IMR-90 (cell line): ENCODE measurements around the gene FGGY. TPM values are rescaled to one million over a fixed set of nuclear protein-coding genes. Genes with fewer than 3 reads are reported as not detected.

Experiments
- ATAC-seq: fragments of 200-7000 bp; cut with Tn5 transposase; 2 replicates; pipeline ENCODE4 v1.9.1; 2020; ENCODE audit warnings: low read depth, mild to moderate bottlenecking, moderate library complexity
- BruUV-seq: library from RNA; stranded (reverse); fragments of 400-500 nt; replicated peaks from 2 replicates; lab custom pipeline; 2021; lab: Mats Ljungman, UMichigan
- CTCF ChIA-PET: fragments of 300-600 bp; formaldehyde crosslinking; extraction: SDS; loops from one replicate; lab custom pipeline; 2021; ENCODE audit warnings: antibody characterized with exemption; lab: Yijun Ruan, JAX
- POLR2A ChIA-PET: fragments of 300-600 bp; sonication (Branson Sonifier 250); formaldehyde crosslinking; loops from one replicate; lab custom pipeline; 2022; ENCODE audit warnings: antibody characterized with exemption; ENCODE audit not compliant: unreplicated experiment; lab: Charles Lee
- DNase-seq: peaks from one replicate; pipeline ENCODE4 v3.0.0; 2013
- H2AFZ ChIP-seq: replicated peaks from 2 replicates; pipeline ENCODE3; 2013; ENCODE audit warnings: low read length, mild to moderate bottlenecking; ENCODE audit not compliant: poor library complexity
- H2AK5ac ChIP-seq: 2 replicates; pipeline ENCODE4 v1.6.1; 2013; ENCODE audit warnings: low read depth, low read length, inconsistent platforms
- H2AK9ac ChIP-seq: replicated peaks from 2 replicates; pipeline ENCODE3; 2013; ENCODE audit warnings: mild to moderate bottlenecking, low read depth, low read length, moderate library complexity; ENCODE audit not compliant: poor library complexity
- H2BK120ac ChIP-seq: 2 replicates; pipeline ENCODE4 v1.6.1; 2013; ENCODE audit warnings: low read depth, low read length, inconsistent platforms
- H2BK15ac ChIP-seq: 3 replicates; pipeline ENCODE4 v1.6.1; 2013; ENCODE audit warnings: low read depth, low read length, inconsistent platforms
- H2BK20ac ChIP-seq: 2 replicates; pipeline ENCODE4 v1.6.1; 2013; ENCODE audit warnings: low read depth, mild to moderate bottlenecking, inconsistent platforms, low read length, moderate library complexity
- H2BK5ac ChIP-seq: 2 replicates; pipeline ENCODE4 v1.6.1; 2013; ENCODE audit warnings: mild to moderate bottlenecking, low read depth, low read length, inconsistent platforms; ENCODE audit not compliant: poor library complexity, severe bottlenecking
- H3K14ac ChIP-seq: replicated peaks from 2 replicates; pipeline ENCODE4 v1.6.1; 2013; ENCODE audit warnings: low read depth, low read length, inconsistent platforms
- H3K18ac ChIP-seq: 2 replicates; pipeline ENCODE4 v1.6.1; 2013; ENCODE audit warnings: low read depth, low read length, control low read depth
- H3K23ac ChIP-seq: 2 replicates; pipeline ENCODE4 v1.6.1; 2013; ENCODE audit warnings: low read depth, low read length, inconsistent platforms
- H3K27ac ChIP-seq: 2 replicates; pipeline ENCODE4 v1.5.1; 2013; ENCODE audit warnings: mild to moderate bottlenecking, control low read depth, low read length; ENCODE audit not compliant: insufficient read depth
- H3K27me3 ChIP-seq: 2 replicates; pipeline ENCODE4 v1.6.1; 2013; ENCODE audit warnings: low read length; ENCODE audit not compliant: control insufficient read depth, insufficient read depth
- H3K36me3 ChIP-seq: 2 replicates; pipeline ENCODE4 v1.6.1; 2013; ENCODE audit warnings: low read length, mixed read lengths; ENCODE audit not compliant: control insufficient read depth, insufficient read depth
- H3K4ac ChIP-seq: 2 replicates; pipeline ENCODE4 v1.6.1; 2013; ENCODE audit warnings: low read depth, low read length, inconsistent platforms
- H3K4me1 ChIP-seq: 2 replicates; pipeline ENCODE4 v1.6.1; 2013; ENCODE audit warnings: low read length, mixed read lengths; ENCODE audit not compliant: control insufficient read depth, insufficient read depth
- H3K4me2 ChIP-seq: 2 replicates; pipeline ENCODE4 v1.6.1; 2013; ENCODE audit warnings: low read depth, mild to moderate bottlenecking, control low read depth, low read length, moderate library complexity
- H3K4me3 ChIP-seq: 2 replicates; pipeline ENCODE4 v1.5.1; 2013; ENCODE audit warnings: low read depth, mild to moderate bottlenecking, control low read depth, low read length, moderate library complexity; ENCODE audit not compliant: insufficient read depth
- H3K56ac ChIP-seq: 2 replicates; pipeline ENCODE4 v1.6.1; 2013; ENCODE audit warnings: low read length, inconsistent platforms; ENCODE audit not compliant: insufficient read depth; ENCODE audit errors: extremely low read depth
- H3K79me1 ChIP-seq, 2 experiments: 2 replicates each; pipeline ENCODE4 v1.6.1; 2013; ENCODE audit warnings: low read length in 2 of 2, inconsistent platforms in 1 of 2, low read depth in 1 of 2
- H3K9ac ChIP-seq: 2 replicates; pipeline ENCODE4 v1.6.1; 2013; ENCODE audit warnings: low read depth, low read length, control low read depth
- H3K9me1 ChIP-seq: 2 replicates; pipeline ENCODE4 v1.6.1; 2013; ENCODE audit warnings: low read length, inconsistent platforms; ENCODE audit not compliant: insufficient read depth
- H3K9me3 ChIP-seq: 2 replicates; pipeline ENCODE4 v1.6.1; 2013; ENCODE audit warnings: low read length; ENCODE audit not compliant: control insufficient read depth, insufficient read depth
- H4K20me1 ChIP-seq: 2 replicates; pipeline ENCODE4 v1.6.1; 2013; ENCODE audit warnings: low read length, inconsistent platforms; ENCODE audit not compliant: insufficient read depth
- H4K5ac ChIP-seq: 2 replicates; pipeline ENCODE4 v1.6.1; 2013; ENCODE audit warnings: mild to moderate bottlenecking, low read depth, low read length, control low read depth
- H4K8ac ChIP-seq, 2 experiments: 2 replicates each; pipeline ENCODE4 v1.6.1; 2013; ENCODE audit warnings: low read depth in 2 of 2, low read length in 2 of 2, control low read depth in 1 of 2, inconsistent platforms in 1 of 2
- H4K91ac ChIP-seq: 2 replicates; pipeline ENCODE4 v1.6.1; 2013; ENCODE audit warnings: low read depth, low read length, inconsistent platforms; ENCODE audit not compliant: insufficient read depth
- BHLHE40 ChIP-seq: fragments of 150-350 bp; IDR thresholded peaks from 2 replicates; pipeline ENCODE4 v1.6.1; 2016; ENCODE audit warnings: mild to moderate bottlenecking, low read depth, low read length
- CHD1 ChIP-seq: IDR thresholded peaks from 2 replicates; pipeline ENCODE4 v1.6.1; 2012; ENCODE audit warnings: low read depth, low read length, improper control_type of control experiment
- MAZ ChIP-seq: IDR thresholded peaks from 2 replicates; pipeline ENCODE4 v1.6.1; 2012; ENCODE audit warnings: low read depth, mild to moderate bottlenecking, low read length, improper control_type of control experiment, moderate library complexity, borderline replicate concordance
- POLR2A ChIP-seq: IDR thresholded peaks from 2 replicates; pipeline ENCODE4 v1.6.1; 2012; ENCODE audit warnings: mild to moderate bottlenecking, low read depth, low read length
- WGBS, 2 experiments: methylation state at CpG; one replicate each; pipeline versions ENCODE4 v1.1.5 to v1.1.7; 2013; ENCODE audit warnings: missing lambda C conversion rate in 2 of 2; ENCODE audit not compliant: insufficient read length in 1 of 2; ENCODE audit errors: extremely low coverage in 2 of 2; 5-methylcytosine and 5-hydroxymethylcytosine counted together
- dilution Hi-C: fragments of 300-500 bp; cut with HindIII; formaldehyde crosslinking; loops from one replicate; pipeline ENCODE4 v1.14.3; 2018; ENCODE audit warnings: low sequenced_read_pairs; ENCODE audit not compliant: unreplicated experiment
- in situ Hi-C: fragments of 300-500 bp; cut with MboI; formaldehyde crosslinking; loops from 3 replicates; pipeline ENCODE4 v1.14.3; 2019; ENCODE audit warnings: low sequenced_read_pairs, inconsistent platforms, mixed read lengths
- intact Hi-C: fragments of 100-400 bp; cut with micrococcal nuclease; formaldehyde crosslinking; loops from 2 replicates; pipeline ENCODE4 v1.10.0; 2022
- polyA plus RNA-seq, 3 experiments: library from polyadenylated mRNA; depleted of rRNA; stranded (reverse); fragments of >200 nt; gene quantifications; 2 replicates each; pipeline ENCODE4 v1.2.3, GENCODE V29; 2012; ENCODE audit warnings: low replicate concordance in 1 of 3
- total RNA-seq: library from RNA; depleted of rRNA; stranded (reverse); fragments of >200 nt; gene quantifications from 2 replicates; pipeline ENCODE4 v1.2.3, GENCODE V29; 2012
- TF ChIP-seq, protein P1 (sequence below): fragments of 150-350 bp; IDR thresholded peaks from 2 replicates; pipeline ENCODE4 v1.6.1; 2017; ENCODE audit warnings: mild to moderate bottlenecking, antibody characterized with exemption, low read length, low read depth

FGGY gene
- total and polyA plus RNA-seq, 2 of the 4 experiments (the other 2 are of a cell fraction) = 5.6 to 14.0 TPM

- CTCF ChIA-PET = no interaction called here
- TF ChIP-seq MAZ = no peak
- TF ChIP-seq, protein P1, sequence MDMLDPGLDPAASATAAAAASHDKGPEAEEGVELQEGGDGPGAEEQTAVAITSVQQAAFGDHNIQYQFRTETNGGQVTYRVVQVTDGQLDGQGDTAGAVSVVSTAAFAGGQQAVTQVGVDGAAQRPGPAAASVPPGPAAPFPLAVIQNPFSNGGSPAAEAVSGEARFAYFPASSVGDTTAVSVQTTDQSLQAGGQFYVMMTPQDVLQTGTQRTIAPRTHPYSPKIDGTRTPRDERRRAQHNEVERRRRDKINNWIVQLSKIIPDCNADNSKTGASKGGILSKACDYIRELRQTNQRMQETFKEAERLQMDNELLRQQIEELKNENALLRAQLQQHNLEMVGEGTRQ = no peak
- TF ChIP-seq BHLHE40 = no peak
- no peak for TF ChIP-seq POLR2A
- no peak for TF ChIP-seq CHD1
- in situ Hi-C loops = no loop called here
- H3K27ac ChIP-seq = no peak overlapping the region
- H2BK20ac ChIP-seq = no peak overlapping the region
- no peak overlapping the region for H3K4ac ChIP-seq
- no peaks in the 10 kb centered on the region for H3K27me3 ChIP-seq
- 100% methylated on average over 1 of the region's 8 CpGs; no CpG with 5 or more reads in 1 of the 2 experiments for WGBS, 2 experiments
- H3K79me1 ChIP-seq = no peaks in the 10 kb centered on the region; a peak in 1 of 4 replicates
- no peak overlapping the region for H2BK15ac ChIP-seq
- H3K4me2 ChIP-seq = no peak overlapping the region
- H3K9ac ChIP-seq = no peak overlapping the region
- no peak overlapping the region for H3K4me3 ChIP-seq
- no peaks in the 10 kb centered on the region for H3K9me3 ChIP-seq
- no peak overlapping the region for H3K18ac ChIP-seq
- intact Hi-C loops = no loop called here
- H3K36me3 ChIP-seq = 0 out of 2 replicates have a peak, but pooled peaks cover 1% of the 10 kb centered on the region
- dilution Hi-C loops = no loop called here
- H4K8ac ChIP-seq = no peak overlapping the region
- H3K4me1 ChIP-seq = peaks cover 3% of the 10 kb centered on the region
- H2BK120ac ChIP-seq = no peak overlapping the region
- no peak overlapping the region for H2AK9ac ChIP-seq
- ATAC-seq (no peak), DNase-seq (no peak)
- no peak overlapping the region for H3K56ac ChIP-seq
- H4K91ac ChIP-seq = no peak overlapping the region
- H2AFZ ChIP-seq = no peak overlapping the region
- no TSS peak for BruUV-seq
- POLR2A ChIA-PET = no interaction called here
- no peak overlapping the region for H3K23ac ChIP-seq
- H4K5ac ChIP-seq = no peak overlapping the region
- H3K14ac ChIP-seq = no peak overlapping the region
- H4K20me1 ChIP-seq = no peaks in the 10 kb centered on the region
- H2AK5ac ChIP-seq = no peak overlapping the region
- no peak overlapping the region for H2BK5ac ChIP-seq
- peaks cover 3% of the 10 kb centered on the region; the same call in 1 of the 2 replicates for H3K9me1 ChIP-seq
These were observed 64.9 kb downstream of the FGGY start for GRCh38 chr1:59361766-59362165.
